PFSK-1 (cell line): ENCODE data around the gene WDR38.

Source experiments
- FOXP2 ChIP-seq: optimal IDR thresholded peaks from 2 replicates; pipeline ENCODE3; 2011; ENCODE audit warnings: borderline replicate concordance, control low read depth, inconsistent platforms; ENCODE audit not compliant: insufficient read depth; ENCODE audit errors: extremely low read length, extremely low read depth
- POLR2AphosphoS5 ChIP-seq: IDR thresholded peaks from 2 replicates; pipeline ENCODE4 v1.6.1; 2012; ENCODE audit warnings: low read depth, mild to moderate bottlenecking, control low read depth, low read length, moderate library complexity
- REST ChIP-seq, 2 experiments: IDR thresholded peaks; 2 replicates each; pipeline versions ENCODE4 v1.6.1 to v1.8.0; 2011 to 2012; ENCODE audit warnings: low read depth in 2 of 2, low read length in 2 of 2, control low read depth in 1 of 2, inconsistent platforms in 1 of 2, mild to moderate bottlenecking in 1 of 2, moderate library complexity in 1 of 2; ENCODE audit not compliant: insufficient read depth in 1 of 2
- SIN3A ChIP-seq: IDR thresholded peaks from 2 replicates; pipeline ENCODE4 v1.6.1; 2012; ENCODE audit warnings: mild to moderate bottlenecking, low read length, moderate library complexity, borderline replicate concordance; ENCODE audit not compliant: insufficient read depth
- TAF1 ChIP-seq: IDR thresholded peaks from 2 replicates; pipeline ENCODE4 v1.6.1; 2012; ENCODE audit warnings: low read length, control low read depth, borderline replicate concordance; ENCODE audit not compliant: insufficient read depth

- TF ChIP-seq POLR2AphosphoS5: no peak
- no peak for TF ChIP-seq SIN3A
- no peak for TF ChIP-seq REST (IDR thresholded peaks at IDR 0.05; ENCODE audit: insufficient read depth in 1 of 2, low read depth in 2 of 2, low read length in 2 of 2)
- no peak for TF ChIP-seq TAF1
- TF ChIP-seq FOXP2: no peak
These were observed 6.7 kb downstream of the WDR38 start for GRCh38 chr9:124859803-124860581.
